ENCODE data around the gene NTRK1.

NTRK1 gene

GRCh38 chr1:156894711-156895454 lies 34.2 kb downstream of the NTRK1 start:
- Histone ChIP-seq H3K27ac (ENCODE audit: low read depth, low read length) (peak overlapping the region; percentile 50), H3K4me3 (ENCODE audit: low read depth in 1 of 2, low read length in 2 of 2) (no peak overlapping the region), H3K4me1 (ENCODE audit: control insufficient read depth in 1 of 2, insufficient read depth in 2 of 2, low read length in 2 of 2) (peaks cover 0 to 14% of the 10 kb centered on the region in 2 donors), H3K9ac (ENCODE audit: low read depth in 1 of 2, low read length in 2 of 2) (no peak overlapping the region), H3K27me3 (ENCODE audit: control insufficient read depth in 1 of 2, insufficient read depth in 2 of 2, low read length in 2 of 2) (peaks cover 28 to 29% of the 10 kb centered on the region in 2 donors), H3K9me3 (ENCODE audit: control insufficient read depth in 1 of 2, low read length in 2 of 2) (no peaks in the 10 kb centered on the region), H3K36me3 (ENCODE audit: control insufficient read depth in 1 of 2, insufficient read depth in 2 of 2, low read length in 2 of 2) (no peaks in the 10 kb centered on the region)

GRCh38 chr1:156895455-156895812 lies 34.8 kb downstream of the NTRK1 start:
- Histone ChIP-seq H3K9me3 (ENCODE audit: control insufficient read depth in 1 of 2, low read length in 2 of 2) (no peaks in the 10 kb centered on the region), H3K36me3 (ENCODE audit: control insufficient read depth in 1 of 2, insufficient read depth in 2 of 2, low read length in 2 of 2) (no peaks in the 10 kb centered on the region), H3K27ac (ENCODE audit: low read depth, low read length) (peak overlapping the region; percentile 50), H3K4me1 (ENCODE audit: control insufficient read depth in 1 of 2, insufficient read depth in 2 of 2, low read length in 2 of 2) (peaks cover 0 to 14% of the 10 kb centered on the region in 2 donors), H3K4me3 (ENCODE audit: low read depth in 1 of 2, low read length in 2 of 2) (no peak overlapping the region), H3K9ac (ENCODE audit: low read depth in 1 of 2, low read length in 2 of 2) (no peak overlapping the region), H3K27me3 (ENCODE audit: control insufficient read depth in 1 of 2, insufficient read depth in 2 of 2, low read length in 2 of 2) (peaks cover 29% of the 10 kb centered on the region in 2 donors)

- Histone ChIP-seq H3K36me3 (ENCODE audit: control insufficient read depth in 1 of 2, insufficient read depth in 2 of 2, low read length in 2 of 2) (no peaks in the 10 kb centered on the region), H3K4me1 (ENCODE audit: control insufficient read depth in 1 of 2, insufficient read depth in 2 of 2, low read length in 2 of 2) (peaks cover 0 to 14% of the 10 kb centered on the region in 2 donors), H3K27me3 (ENCODE audit: control insufficient read depth in 1 of 2, insufficient read depth in 2 of 2, low read length in 2 of 2) (peaks cover 29 to 33% of the 10 kb centered on the region in 2 donors), H3K27ac (ENCODE audit: low read depth, low read length) (no peak overlapping the region), H3K9ac (ENCODE audit: low read depth in 1 of 2, low read length in 2 of 2) (no peak overlapping the region), H3K4me3 (ENCODE audit: low read depth in 1 of 2, low read length in 2 of 2) (no peak overlapping the region), H3K9me3 (ENCODE audit: control insufficient read depth in 1 of 2, low read length in 2 of 2) (no peaks in the 10 kb centered on the region)
Observed at GRCh38 chr1:156895927-156896326, 35.3 kb downstream of the NTRK1 start.

- H3K27me3 ChIP-seq (ENCODE audit: control insufficient read depth in 1 of 2, insufficient read depth in 2 of 2, low read length in 2 of 2), result peaks cover 28 to 33% of the 10 kb centered on the region in 2 donors
- no peak overlapping the region for H3K27ac ChIP-seq (ENCODE audit: low read depth, low read length)
- no peaks in the 10 kb centered on the region for H3K9me3 ChIP-seq (ENCODE audit: control insufficient read depth in 1 of 2, low read length in 2 of 2)
- H3K9ac ChIP-seq (ENCODE audit: low read depth in 1 of 2, low read length in 2 of 2), result no peak overlapping the region
- no peak overlapping the region for H3K4me3 ChIP-seq (ENCODE audit: low read depth in 1 of 2, low read length in 2 of 2)
- no peaks in the 10 kb centered on the region for H3K36me3 ChIP-seq (ENCODE audit: control insufficient read depth in 1 of 2, insufficient read depth in 2 of 2, low read length in 2 of 2)
- peaks cover 0 to 14% of the 10 kb centered on the region in 2 donors for H3K4me1 ChIP-seq (ENCODE audit: control insufficient read depth in 1 of 2, insufficient read depth in 2 of 2, low read length in 2 of 2)
Observed at GRCh38 chr1:156896490-156897033, 35.9 kb downstream of the NTRK1 start.

GRCh38 chr1:156897078-156897825 lies 36.6 kb downstream of the NTRK1 start:
- H3K4me3 ChIP-seq (ENCODE audit: low read depth in 1 of 2, low read length in 2 of 2), result no peak overlapping the region
- H3K27ac ChIP-seq (ENCODE audit: low read depth, low read length), result no peak overlapping the region
- no peaks in the 10 kb centered on the region for H3K36me3 ChIP-seq (ENCODE audit: control insufficient read depth in 1 of 2, insufficient read depth in 2 of 2, low read length in 2 of 2)
- no peaks in the 10 kb centered on the region for H3K9me3 ChIP-seq (ENCODE audit: control insufficient read depth in 1 of 2, low read length in 2 of 2)
- peaks cover 0 to 10% of the 10 kb centered on the region in 2 donors for H3K4me1 ChIP-seq (ENCODE audit: control insufficient read depth in 1 of 2, insufficient read depth in 2 of 2, low read length in 2 of 2)
- H3K9ac ChIP-seq (ENCODE audit: low read depth in 1 of 2, low read length in 2 of 2), result no peak overlapping the region
- peaks cover 21 to 30% of the 10 kb centered on the region in 2 donors for H3K27me3 ChIP-seq (ENCODE audit: control insufficient read depth in 1 of 2, insufficient read depth in 2 of 2, low read length in 2 of 2)

GRCh38 chr1:156898161-156898566 lies 37.5 kb downstream of the NTRK1 start:
- peaks cover 18 to 28% of the 10 kb centered on the region in 2 donors for H3K27me3 ChIP-seq (ENCODE audit: control insufficient read depth in 1 of 2, insufficient read depth in 2 of 2, low read length in 2 of 2)
- H3K36me3 ChIP-seq (ENCODE audit: control insufficient read depth in 1 of 2, insufficient read depth in 2 of 2, low read length in 2 of 2), result no peaks in the 10 kb centered on the region
- no peak overlapping the region for H3K4me3 ChIP-seq (ENCODE audit: low read depth in 1 of 2, low read length in 2 of 2)
- H3K4me1 ChIP-seq (ENCODE audit: control insufficient read depth in 1 of 2, insufficient read depth in 2 of 2, low read length in 2 of 2), result peaks cover 0 to 1% of the 10 kb centered on the region in 2 donors
- no peaks in the 10 kb centered on the region for H3K9me3 ChIP-seq (ENCODE audit: control insufficient read depth in 1 of 2, low read length in 2 of 2)
- no peak overlapping the region for H3K27ac ChIP-seq (ENCODE audit: low read depth, low read length)
- H3K9ac ChIP-seq (ENCODE audit: low read depth in 1 of 2, low read length in 2 of 2), result no peak overlapping the region

GRCh38 chr1:156898971-156899664 lies 38.5 kb downstream of the NTRK1 start:
- Histone ChIP-seq H3K9me3 (ENCODE audit: control insufficient read depth in 1 of 2, low read length in 2 of 2) (no peaks in the 10 kb centered on the region), H3K9ac (ENCODE audit: low read depth in 1 of 2, low read length in 2 of 2) (no peak overlapping the region), H3K27ac (ENCODE audit: low read depth, low read length) (no peak overlapping the region), H3K27me3 (ENCODE audit: control insufficient read depth in 1 of 2, insufficient read depth in 2 of 2, low read length in 2 of 2) (peaks cover 10 to 21% of the 10 kb centered on the region in 2 donors), H3K4me1 (ENCODE audit: control insufficient read depth in 1 of 2, insufficient read depth in 2 of 2, low read length in 2 of 2) (no peaks in the 10 kb centered on the region), H3K36me3 (ENCODE audit: control insufficient read depth in 1 of 2, insufficient read depth in 2 of 2, low read length in 2 of 2) (no peaks in the 10 kb centered on the region), H3K4me3 (ENCODE audit: low read depth in 1 of 2, low read length in 2 of 2) (no peak overlapping the region)

- H3K27ac ChIP-seq (ENCODE audit: low read depth, low read length), result no peak overlapping the region
Observed at GRCh38 chr1:156899956-156900718, 39.5 kb downstream of the NTRK1 start.

GRCh38 chr1:156900896-156901589 lies 40.4 kb downstream of the NTRK1 start:
- Histone ChIP-seq H3K4me3 (ENCODE audit: low read depth in 1 of 2, low read length in 2 of 2) (no peak overlapping the region), H3K27ac (ENCODE audit: low read depth, low read length) (no peak overlapping the region), H3K27me3 (ENCODE audit: control insufficient read depth in 1 of 2, insufficient read depth in 2 of 2, low read length in 2 of 2) (peaks cover 5 to 15% of the 10 kb centered on the region in 2 donors), H3K36me3 (ENCODE audit: control insufficient read depth in 1 of 2, insufficient read depth in 2 of 2, low read length in 2 of 2) (no peaks in the 10 kb centered on the region), H3K9ac (ENCODE audit: low read depth in 1 of 2, low read length in 2 of 2) (no peak overlapping the region), H3K9me3 (ENCODE audit: control insufficient read depth in 1 of 2, low read length in 2 of 2) (no peaks in the 10 kb centered on the region), H3K4me1 (ENCODE audit: control insufficient read depth in 1 of 2, insufficient read depth in 2 of 2, low read length in 2 of 2) (peaks cover 0 to 5% of the 10 kb centered on the region in 2 donors)

More at GRCh38 chr1:156899956-156900718, 39.5 kb downstream of the NTRK1 start:
- Histone ChIP-seq H3K9ac (ENCODE audit: low read depth in 1 of 2, low read length in 2 of 2) (no peak overlapping the region), H3K4me3 (ENCODE audit: low read depth in 1 of 2, low read length in 2 of 2) (no peak overlapping the region), H3K9me3 (ENCODE audit: control insufficient read depth in 1 of 2, low read length in 2 of 2) (no peaks in the 10 kb centered on the region), H3K36me3 (ENCODE audit: control insufficient read depth in 1 of 2, insufficient read depth in 2 of 2, low read length in 2 of 2) (no peaks in the 10 kb centered on the region), H3K27me3 (ENCODE audit: control insufficient read depth in 1 of 2, insufficient read depth in 2 of 2, low read length in 2 of 2) (peaks cover 5 to 15% of the 10 kb centered on the region in 2 donors), H3K4me1 (ENCODE audit: control insufficient read depth in 1 of 2, insufficient read depth in 2 of 2, low read length in 2 of 2) (peaks cover 0 to 5% of the 10 kb centered on the region in 2 donors)

All from duodenal mucosa (tissue), 2 donors.